DND-41 (cell line): ENCODE results near the gene BCR.

ENCODE experiments used
- EZH2 ChIP-seq: IDR thresholded peaks from 3 replicates; pipeline ENCODE4 v1.6.1; 2012; ENCODE audit warnings: borderline replicate concordance, low read depth, mild to moderate bottlenecking, moderate library complexity, low read length, inconsistent platforms; ENCODE audit not compliant: severe bottlenecking
- TF ChIP-seq, protein P1 (sequence below): IDR thresholded peaks from 2 replicates; pipeline ENCODE4 v1.5.1; 2012; ENCODE audit warnings: borderline replicate concordance, low read length, moderate library complexity, mild to moderate bottlenecking; ENCODE audit not compliant: poor library complexity, severe bottlenecking; ENCODE audit errors: extremely low read depth

DNA sequence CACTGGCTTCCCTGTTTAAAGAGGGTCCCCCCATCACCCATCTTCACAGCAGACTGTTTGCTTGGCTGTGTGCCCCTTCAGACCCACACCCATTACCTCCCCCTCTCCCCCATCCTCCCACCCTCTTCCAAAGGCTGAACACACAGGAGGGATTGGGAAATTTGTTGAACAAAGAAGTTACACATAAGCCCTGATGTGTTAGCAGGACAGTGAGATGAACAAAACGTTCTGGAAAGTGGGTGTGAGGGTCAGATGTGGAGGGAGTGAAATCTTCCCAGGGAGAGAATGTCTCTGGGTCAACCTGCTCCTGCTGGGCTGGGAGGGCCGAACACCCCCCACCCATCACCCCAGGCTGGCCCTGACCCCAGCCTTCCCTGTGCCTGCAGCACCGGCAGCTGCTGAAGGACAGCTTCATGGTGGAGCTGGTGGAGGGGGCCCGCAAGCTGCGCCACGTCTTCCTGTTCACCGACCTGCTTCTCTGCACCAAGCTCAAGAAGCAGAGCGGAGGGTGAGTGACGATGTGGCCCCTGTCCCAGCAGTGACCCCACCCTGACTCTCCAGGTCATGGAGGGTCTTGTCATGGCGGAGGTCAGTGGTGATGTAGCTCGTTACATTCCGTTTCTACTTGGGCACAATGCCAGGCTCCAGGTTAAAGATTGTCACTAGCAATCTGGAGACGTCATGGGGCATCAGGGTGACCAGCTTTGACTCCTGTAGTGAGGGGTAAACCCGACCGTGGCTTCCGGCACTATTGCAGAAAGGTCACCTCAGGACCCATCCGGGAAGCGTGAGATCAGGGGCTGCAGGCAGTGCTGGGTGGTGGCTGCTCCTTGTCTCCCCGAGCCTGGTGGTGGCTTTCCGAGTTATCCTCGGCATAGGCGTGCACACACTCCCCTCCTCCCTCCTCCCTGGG, 103.5 kb downstream of the BCR start:
- TF ChIP-seq, protein P1, sequence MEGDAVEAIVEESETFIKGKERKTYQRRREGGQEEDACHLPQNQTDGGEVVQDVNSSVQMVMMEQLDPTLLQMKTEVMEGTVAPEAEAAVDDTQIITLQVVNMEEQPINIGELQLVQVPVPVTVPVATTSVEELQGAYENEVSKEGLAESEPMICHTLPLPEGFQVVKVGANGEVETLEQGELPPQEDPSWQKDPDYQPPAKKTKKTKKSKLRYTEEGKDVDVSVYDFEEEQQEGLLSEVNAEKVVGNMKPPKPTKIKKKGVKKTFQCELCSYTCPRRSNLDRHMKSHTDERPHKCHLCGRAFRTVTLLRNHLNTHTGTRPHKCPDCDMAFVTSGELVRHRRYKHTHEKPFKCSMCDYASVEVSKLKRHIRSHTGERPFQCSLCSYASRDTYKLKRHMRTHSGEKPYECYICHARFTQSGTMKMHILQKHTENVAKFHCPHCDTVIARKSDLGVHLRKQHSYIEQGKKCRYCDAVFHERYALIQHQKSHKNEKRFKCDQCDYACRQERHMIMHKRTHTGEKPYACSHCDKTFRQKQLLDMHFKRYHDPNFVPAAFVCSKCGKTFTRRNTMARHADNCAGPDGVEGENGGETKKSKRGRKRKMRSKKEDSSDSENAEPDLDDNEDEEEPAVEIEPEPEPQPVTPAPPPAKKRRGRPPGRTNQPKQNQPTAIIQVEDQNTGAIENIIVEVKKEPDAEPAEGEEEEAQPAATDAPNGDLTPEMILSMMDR: no peak
- no peak for TF ChIP-seq EZH2
